Endothelial cell of umbilical vein (primary cell): ENCODE results near the gene FAM222B. TPM values are rescaled to one million over a fixed set of nuclear protein-coding genes. Genes with fewer than 3 reads are reported as not detected.
"Not testable (repeated sequence)": the region's sequence is repeated elsewhere in the genome, so short reads cannot be mapped to it uniquely, and the experiment has no call there.

Experiments used
- BruUV-seq: library from RNA; stranded (reverse); fragments of 400-500 nt; replicated peaks from 2 replicates; lab custom pipeline; 2021; lab: Mats Ljungman, UMichigan
- CTCF ChIA-PET: fragments of 300-600, 350-600 bp; sonication (Branson Sonifier 250); formaldehyde crosslinking; loops from one replicate; lab custom pipeline; 2021; ENCODE audit warnings: antibody characterized with exemption, inconsistent platforms; lab: Charles Lee
- POLR2A ChIA-PET: fragments of 300-600, 350-600 bp; sonication (Branson Sonifier 250); formaldehyde crosslinking; loops from one replicate; lab custom pipeline; 2021; ENCODE audit warnings: antibody characterized with exemption, inconsistent platforms; lab: Charles Lee
- DNase-seq: peaks from one replicate; pipeline ENCODE4 v3.0.0-alpha.2; 2011; ENCODE audit warnings: low read depth, low spot score
- FAIRE-seq: peaks from 2 replicates; lab custom pipeline; 2011; peaks lifted over from hg19 to GRCh38; lab: Jason Lieb, UNC
- H2AFZ ChIP-seq: 2 replicates; pipeline ENCODE4 v1.6.0; 2012; ENCODE audit warnings: low read depth, low read length, control low read depth, inconsistent platforms
- H3K27ac ChIP-seq: 2 replicates; pipeline ENCODE4 v1.5.1; 2011; ENCODE audit warnings: low read depth, mild to moderate bottlenecking, control low read depth, low read length, moderate library complexity; ENCODE audit not compliant: insufficient read depth
- H3K27me3 ChIP-seq, 2 experiments: 2 replicates each; pipeline versions ENCODE4 v1.6.0 to v1.6.1; 2011; ENCODE audit warnings: low read length in 2 of 2, mixed read lengths in 1 of 2; ENCODE audit not compliant: control insufficient read depth in 2 of 2, insufficient read depth in 2 of 2
- H3K36me3 ChIP-seq, 2 experiments: 2 replicates in 1 of 2; 3 replicates in 1 of 2; pipeline ENCODE4 v1.5.1; 2011; ENCODE audit warnings: low read length in 2 of 2, mild to moderate bottlenecking in 1 of 2, moderate library complexity in 1 of 2; ENCODE audit not compliant: control insufficient read depth in 2 of 2, insufficient read depth in 2 of 2; ENCODE audit errors: extremely low read depth in 1 of 2
- H3K4me1 ChIP-seq: 3 replicates; pipeline ENCODE4 v1.5.1; 2011; ENCODE audit warnings: mild to moderate bottlenecking, low read length; ENCODE audit not compliant: control insufficient read depth, insufficient read depth; ENCODE audit errors: extremely low read depth
- H3K4me2 ChIP-seq: 2 replicates; pipeline ENCODE4 v1.6.1; 2011; ENCODE audit warnings: low read length, control low read depth, mixed read lengths; ENCODE audit not compliant: insufficient read depth
- H3K4me3 ChIP-seq, 3 experiments: fragments of 200-600 bp in 1 of 3; sonication (generic), shearing (Covaris generic) in 1 of 3; replicated peaks in 1 of 3; 2 replicates each; pipeline ENCODE4 v1.5.1; 2011 to 2016; ENCODE audit warnings: control low read depth in 3 of 3, low read length in 3 of 3, mild to moderate bottlenecking in 2 of 3, inconsistent platforms in 1 of 3, low read depth in 1 of 3, moderate library complexity in 1 of 3; ENCODE audit not compliant: insufficient read depth in 1 of 3
- H3K79me2 ChIP-seq: 2 replicates; pipeline ENCODE4 v1.6.0; 2012; ENCODE audit warnings: low read length, inconsistent platforms; ENCODE audit not compliant: control insufficient read depth, insufficient read depth
- H3K9ac ChIP-seq: replicated peaks from 2 replicates; pipeline ENCODE3; 2011; ENCODE audit warnings: low read length, control low read depth; ENCODE audit not compliant: insufficient read depth; ENCODE audit errors: extremely low read depth
- H3K9me1 ChIP-seq: replicated peaks from 3 replicates; pipeline ENCODE4 v1.6.0; 2011; ENCODE audit warnings: mild to moderate bottlenecking, low read length; ENCODE audit not compliant: control insufficient read depth, insufficient read depth; ENCODE audit errors: extremely low read depth
- H3K9me3 ChIP-seq: replicated peaks from 2 replicates; pipeline ENCODE4 v1.5.1; 2012; ENCODE audit warnings: low read length, inconsistent platforms; ENCODE audit not compliant: control insufficient read depth, insufficient read depth
- H4K20me1 ChIP-seq: replicated peaks from 2 replicates; pipeline ENCODE3; 2011; ENCODE audit warnings: mild to moderate bottlenecking, low read length; ENCODE audit not compliant: control insufficient read depth, insufficient read depth; ENCODE audit errors: extremely low read depth
- CTCF ChIP-seq, 2 donors: IDR thresholded peaks; 1 replicate in 1 of 2; 2 replicates in 1 of 2; pipeline ENCODE4 v1.5.1; 2011; ENCODE audit warnings: low read length in 2 of 2, mild to moderate bottlenecking in 2 of 2, moderate library complexity in 2 of 2, control low read depth in 1 of 2, inconsistent platforms in 1 of 2, low read depth in 1 of 2; ENCODE audit not compliant: insufficient read depth in 1 of 2; ENCODE audit errors: extremely low read depth in 1 of 2
- dilution Hi-C: fragments of 300-500 bp; cut with MboI; formaldehyde crosslinking; loops from one replicate; pipeline ENCODE4 v1.15.0; 2019; ENCODE audit warnings: low sequenced_read_pairs; ENCODE audit not compliant: extremely low pct_ligation_motif_present
- intact Hi-C: fragments of 100-400 bp; cut with micrococcal nuclease; formaldehyde crosslinking; loops from one replicate; pipeline ENCODE4 v1.10.0; 2022
- polyA plus RNA-seq, 4 experiments: library from polyadenylated mRNA; depleted of rRNA in 3 of 4; stranded (reverse) in 3 of 4; unstranded in 1 of 4; fragments of >200 nt; gene quantifications; 2 replicates each; pipeline versions ENCODE4 v1.2.1 to v1.2.3, GENCODE V29; 2011 to 2012; ENCODE audit warnings: missing spikeins in 1 of 4
- total RNA-seq: library from RNA; stranded (reverse); gene quantifications from 2 replicates; pipeline ENCODE4 v1.2.3, GENCODE V29; 2021

Gene FAM222B
- total and polyA plus RNA-seq, 2 donors (not counting 3 experiments of a cell fraction or from before 2014, with no cell fraction given): 21.1 to 30.6 TPM

DNA sequence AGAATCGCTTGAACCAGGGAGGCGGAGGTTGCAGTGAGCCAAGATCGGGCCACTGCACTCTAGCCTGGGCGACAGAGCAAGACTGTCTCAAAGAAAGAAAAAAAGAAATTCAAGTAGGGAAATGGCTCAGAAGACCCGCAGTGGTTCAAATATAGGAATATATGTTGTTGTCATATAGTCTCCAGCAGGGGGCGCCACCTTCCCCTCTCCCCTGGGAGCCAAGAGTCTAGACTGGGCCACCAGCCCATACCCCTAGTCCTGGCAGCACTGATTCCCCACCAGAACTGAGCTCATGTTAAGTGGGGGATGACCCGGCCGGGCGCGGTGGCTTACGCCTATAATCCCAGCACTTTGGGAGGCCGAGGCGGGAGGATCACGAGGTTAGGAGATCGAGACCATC lies 6.1 kb upstream of the FAM222B start:
- BruUV-seq, H3K9me3 ChIP-seq, H3K9ac ChIP-seq, H3K36me3 ChIP-seq, H3K9me1 ChIP-seq, dilution Hi-C loops, H3K4me2 ChIP-seq, H3K79me2 ChIP-seq, POLR2A ChIA-PET, H2AFZ ChIP-seq, H4K20me1 ChIP-seq, H3K27me3 ChIP-seq, H3K4me1 ChIP-seq, H3K27ac ChIP-seq, H3K4me3 ChIP-seq: not testable (repeated sequence)
- TF ChIP-seq CTCF (IDR thresholded peaks at IDR 0.05; ENCODE audit: extremely low read depth in 1 of 2, insufficient read depth in 1 of 2, low read depth in 1 of 2, low read length in 2 of 2): peak; percentile 35 to 54
- DNase-seq (peak; percentile 29), FAIRE-seq (peak; percentile 49)
- intact Hi-C loops: loop anchor here (1.0 to 2.0 kb wide), 3 partner anchors 54 to 105 kb away; partner anchors contain the start of gene DHRS13
- CTCF ChIA-PET: interaction anchor here (1.0 to 2.9 kb wide), 29 partner anchors 9 to 268 kb away, joined by 3 to 20 read pairs (median 6); partner anchors contain the start of gene TLCD1

DNA sequence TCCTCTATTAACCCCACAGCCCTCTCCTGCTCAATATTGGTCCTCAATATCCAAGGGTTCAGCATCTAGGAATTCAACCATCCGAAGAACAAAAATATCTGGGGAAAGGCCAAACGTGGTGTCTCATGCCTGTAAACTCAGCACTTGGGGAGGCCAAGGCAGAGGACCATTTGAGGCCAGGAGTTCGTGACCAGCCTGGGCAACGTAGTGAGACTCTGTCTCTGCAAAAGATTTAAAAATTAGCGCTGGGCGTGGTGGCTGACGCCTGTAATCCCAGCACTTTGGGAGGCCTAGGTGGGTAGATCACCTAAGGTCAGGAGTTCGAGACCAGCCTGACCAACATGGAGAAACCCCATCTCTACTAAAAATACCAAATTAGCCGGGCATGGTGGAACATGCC lies 4.1 kb upstream of the FAM222B start:
- BruUV-seq, intact Hi-C loops, H3K9me1 ChIP-seq, H3K9ac ChIP-seq, H3K79me2 ChIP-seq, H3K4me1 ChIP-seq, H3K27me3 ChIP-seq, DNase-seq, H3K9me3 ChIP-seq, H4K20me1 ChIP-seq, dilution Hi-C loops, CTCF ChIA-PET, FAIRE-seq, H3K36me3 ChIP-seq, H2AFZ ChIP-seq, H3K4me2 ChIP-seq, H3K27ac ChIP-seq, H3K4me3 ChIP-seq: not testable (repeated sequence)
- POLR2A ChIA-PET: interaction anchor here (0.7 kb wide), 1 partner anchor 80 kb away, joined by 3 read pairs; no protein-coding TSS in a partner anchor
